ENCODE measurements around the gene SEC23IP.
"Not testable (repeated sequence)": the region's sequence is repeated elsewhere in the genome, so short reads cannot be mapped to it uniquely, and the experiment has no call there.

The SEC23IP gene

GRCh38 chr10:119896937-119897770 lies 4.6 kb downstream of the SEC23IP start:
- Histone ChIP-seq H3K4me1 (ENCODE audit: control insufficient read depth, insufficient read depth, low read length, poor library complexity, severe bottlenecking) (peaks cover 10% of the 10 kb centered on the region), H3K4me3 (ENCODE audit: insufficient read depth, low read depth, low read length, poor library complexity, severe bottlenecking) (no peak overlapping the region), H3K27ac (ENCODE audit: insufficient read depth, low read length, poor library complexity, severe bottlenecking) (no peak overlapping the region), H3K9me3 (ENCODE audit: control insufficient read depth, low read length) (no peaks in the 10 kb centered on the region), H3K27me3 (replicated peaks; ENCODE audit: control insufficient read depth, insufficient read depth, low read length, poor library complexity, severe bottlenecking) (no peaks in the 10 kb centered on the region), H3K36me3 (ENCODE audit: control insufficient read depth, insufficient read depth, low read length) (peaks cover 13% of the 10 kb centered on the region)
- no peak for DNase-seq

- H3K36me3 ChIP-seq (ENCODE audit: control insufficient read depth, insufficient read depth, low read length), result peaks cover 24% of the 10 kb centered on the region
- no peaks in the 10 kb centered on the region for H3K27me3 ChIP-seq (replicated peaks; ENCODE audit: control insufficient read depth, insufficient read depth, low read length, poor library complexity, severe bottlenecking)
- peaks cover 3% of the 10 kb centered on the region for H3K4me1 ChIP-seq (ENCODE audit: control insufficient read depth, insufficient read depth, low read length, poor library complexity, severe bottlenecking)
- H3K4me3 ChIP-seq (ENCODE audit: insufficient read depth, low read depth, low read length, poor library complexity, severe bottlenecking), result no peak overlapping the region
- no peak overlapping the region for H3K27ac ChIP-seq (ENCODE audit: insufficient read depth, low read length, poor library complexity, severe bottlenecking)
- no peak for DNase-seq
- H3K9me3 ChIP-seq (ENCODE audit: control insufficient read depth, low read length), result no peaks in the 10 kb centered on the region
These were observed 6.0 kb downstream of the SEC23IP start for GRCh38 chr10:119898577-119898976.

- peaks cover 52% of the 10 kb centered on the region for H3K36me3 ChIP-seq (ENCODE audit: control insufficient read depth, insufficient read depth, low read length)
- H3K27ac ChIP-seq (ENCODE audit: insufficient read depth, low read length, poor library complexity, severe bottlenecking), result no peak overlapping the region
- no peak for DNase-seq
- no peaks in the 10 kb centered on the region for H3K27me3 ChIP-seq (replicated peaks; ENCODE audit: control insufficient read depth, insufficient read depth, low read length, poor library complexity, severe bottlenecking)
- no peak overlapping the region for H3K4me3 ChIP-seq (ENCODE audit: insufficient read depth, low read depth, low read length, poor library complexity, severe bottlenecking)
- H3K4me1 ChIP-seq (ENCODE audit: control insufficient read depth, insufficient read depth, low read length, poor library complexity, severe bottlenecking), result no peaks in the 10 kb centered on the region
- no peaks in the 10 kb centered on the region for H3K9me3 ChIP-seq (ENCODE audit: control insufficient read depth, low read length)
These were observed 11.6 kb downstream of the SEC23IP start for GRCh38 chr10:119903946-119904666.

- not testable (repeated sequence) for DNase-seq; H3K27ac ChIP-seq (ENCODE audit: insufficient read depth, low read length, poor library complexity, severe bottlenecking); H3K27me3 ChIP-seq (replicated peaks; ENCODE audit: control insufficient read depth, insufficient read depth, low read length, poor library complexity, severe bottlenecking); H3K4me3 ChIP-seq (ENCODE audit: insufficient read depth, low read depth, low read length, poor library complexity, severe bottlenecking); H3K9me3 ChIP-seq (ENCODE audit: control insufficient read depth, low read length); H3K4me1 ChIP-seq (ENCODE audit: control insufficient read depth, insufficient read depth, low read length, poor library complexity, severe bottlenecking)
- H3K36me3 ChIP-seq (ENCODE audit: control insufficient read depth, insufficient read depth, low read length), result peaks cover 55% of the 10 kb centered on the region
These were observed 15.2 kb downstream of the SEC23IP start for GRCh38 chr10:119907695-119908094.

GRCh38 chr10:119908166-119908565 lies 15.6 kb downstream of the SEC23IP start:
- no peaks in the 10 kb centered on the region for H3K9me3 ChIP-seq (ENCODE audit: control insufficient read depth, low read length)
- peaks cover 50% of the 10 kb centered on the region for H3K36me3 ChIP-seq (ENCODE audit: control insufficient read depth, insufficient read depth, low read length)
- H3K27ac ChIP-seq (ENCODE audit: insufficient read depth, low read length, poor library complexity, severe bottlenecking), result no peak overlapping the region
- no peak for DNase-seq
- H3K27me3 ChIP-seq (replicated peaks; ENCODE audit: control insufficient read depth, insufficient read depth, low read length, poor library complexity, severe bottlenecking), result no peaks in the 10 kb centered on the region
- H3K4me3 ChIP-seq (ENCODE audit: insufficient read depth, low read depth, low read length, poor library complexity, severe bottlenecking), result no peak overlapping the region
- H3K4me1 ChIP-seq (ENCODE audit: control insufficient read depth, insufficient read depth, low read length, poor library complexity, severe bottlenecking), result no peaks in the 10 kb centered on the region

GRCh38 chr10:119910689-119911088 lies 18.2 kb downstream of the SEC23IP start:
- Histone ChIP-seq H3K9me3 (ENCODE audit: control insufficient read depth, low read length) (no peaks in the 10 kb centered on the region), H3K4me3 (ENCODE audit: insufficient read depth, low read depth, low read length, poor library complexity, severe bottlenecking) (no peak overlapping the region), H3K36me3 (ENCODE audit: control insufficient read depth, insufficient read depth, low read length) (peaks cover 36% of the 10 kb centered on the region), H3K4me1 (ENCODE audit: control insufficient read depth, insufficient read depth, low read length, poor library complexity, severe bottlenecking) (no peaks in the 10 kb centered on the region), H3K27me3 (replicated peaks; ENCODE audit: control insufficient read depth, insufficient read depth, low read length, poor library complexity, severe bottlenecking) (no peaks in the 10 kb centered on the region), H3K27ac (ENCODE audit: insufficient read depth, low read length, poor library complexity, severe bottlenecking) (no peak overlapping the region)
- no peak for DNase-seq

- DNase-seq, result no peak
- H3K4me3 ChIP-seq (ENCODE audit: insufficient read depth, low read depth, low read length, poor library complexity, severe bottlenecking), result no peak overlapping the region
- no peaks in the 10 kb centered on the region for H3K27me3 ChIP-seq (replicated peaks; ENCODE audit: control insufficient read depth, insufficient read depth, low read length, poor library complexity, severe bottlenecking)
- no peak overlapping the region for H3K27ac ChIP-seq (ENCODE audit: insufficient read depth, low read length, poor library complexity, severe bottlenecking)
- peaks cover 62% of the 10 kb centered on the region for H3K36me3 ChIP-seq (ENCODE audit: control insufficient read depth, insufficient read depth, low read length)
- H3K9me3 ChIP-seq (ENCODE audit: control insufficient read depth, low read length), result no peaks in the 10 kb centered on the region
- no peaks in the 10 kb centered on the region for H3K4me1 ChIP-seq (ENCODE audit: control insufficient read depth, insufficient read depth, low read length, poor library complexity, severe bottlenecking)
These were observed 25.2 kb downstream of the SEC23IP start for GRCh38 chr10:119917777-119918176.

GRCh38 chr10:119919271-119919670 lies 26.7 kb downstream of the SEC23IP start:
- Histone ChIP-seq H3K4me3 (ENCODE audit: insufficient read depth, low read depth, low read length, poor library complexity, severe bottlenecking) (no peak overlapping the region), H3K4me1 (ENCODE audit: control insufficient read depth, insufficient read depth, low read length, poor library complexity, severe bottlenecking) (no peaks in the 10 kb centered on the region), H3K36me3 (ENCODE audit: control insufficient read depth, insufficient read depth, low read length) (peaks cover 69% of the 10 kb centered on the region), H3K27ac (ENCODE audit: insufficient read depth, low read length, poor library complexity, severe bottlenecking) (no peak overlapping the region), H3K27me3 (replicated peaks; ENCODE audit: control insufficient read depth, insufficient read depth, low read length, poor library complexity, severe bottlenecking) (no peaks in the 10 kb centered on the region), H3K9me3 (ENCODE audit: control insufficient read depth, low read length) (no peaks in the 10 kb centered on the region)
- DNase-seq, result no peak

GRCh38 chr10:119919826-119920225 lies 27.3 kb downstream of the SEC23IP start:
- Histone ChIP-seq H3K4me3 (ENCODE audit: insufficient read depth, low read depth, low read length, poor library complexity, severe bottlenecking) (no peak overlapping the region), H3K4me1 (ENCODE audit: control insufficient read depth, insufficient read depth, low read length, poor library complexity, severe bottlenecking) (no peaks in the 10 kb centered on the region), H3K27me3 (replicated peaks; ENCODE audit: control insufficient read depth, insufficient read depth, low read length, poor library complexity, severe bottlenecking) (no peaks in the 10 kb centered on the region), H3K27ac (ENCODE audit: insufficient read depth, low read length, poor library complexity, severe bottlenecking) (no peak overlapping the region), H3K9me3 (ENCODE audit: control insufficient read depth, low read length) (no peaks in the 10 kb centered on the region), H3K36me3 (ENCODE audit: control insufficient read depth, insufficient read depth, low read length) (peaks cover 69% of the 10 kb centered on the region)
- DNase-seq, result no peak

GRCh38 chr10:119928411-119928810 lies 35.9 kb downstream of the SEC23IP start:
- H3K27ac ChIP-seq (ENCODE audit: insufficient read depth, low read length, poor library complexity, severe bottlenecking), result no peak overlapping the region
- peaks cover 73% of the 10 kb centered on the region for H3K36me3 ChIP-seq (ENCODE audit: control insufficient read depth, insufficient read depth, low read length)

More at GRCh38 chr10:119928411-119928810, 35.9 kb downstream of the SEC23IP start:
- no peaks in the 10 kb centered on the region for H3K27me3 ChIP-seq (replicated peaks; ENCODE audit: control insufficient read depth, insufficient read depth, low read length, poor library complexity, severe bottlenecking)
- H3K4me1 ChIP-seq (ENCODE audit: control insufficient read depth, insufficient read depth, low read length, poor library complexity, severe bottlenecking), result peaks cover 5% of the 10 kb centered on the region
- H3K9me3 ChIP-seq (ENCODE audit: control insufficient read depth, low read length), result no peaks in the 10 kb centered on the region
- no peak overlapping the region for H3K4me3 ChIP-seq (ENCODE audit: insufficient read depth, low read depth, low read length, poor library complexity, severe bottlenecking)
- no peak for DNase-seq

All from effector memory CD4-positive, alpha-beta T cell (primary cell).